GM12878 (cell line): Measurements from ENCODE around the gene SBF1. TPM values are rescaled to one million over a fixed set of nuclear protein-coding genes. Genes with fewer than 3 reads are reported as not detected.

Source experiments
- ATAC-seq: fragments of 200-7000 bp; cut with Tn5 transposase; 3 replicates; pipeline ENCODE4 v1.9.1; 2020; ENCODE audit warnings: mild to moderate bottlenecking, moderate library complexity
- BruUV-seq: library from RNA; stranded (reverse); fragments of 400-500 nt; replicated peaks from 2 replicates; lab custom pipeline; 2021; lab: Mats Ljungman, UMichigan
- CTCF ChIA-PET: fragments of 300-600 bp; sonication (Branson Sonifier 250); formaldehyde crosslinking; extraction: SDS; loops from one replicate; lab custom pipeline; 2021; ENCODE audit warnings: inconsistent platforms; lab: Yijun Ruan, JAX
- POLR2A ChIA-PET: fragments of 350-600 bp; formaldehyde crosslinking; extraction: SDS; loops from one replicate; lab custom pipeline; 2021; ENCODE audit warnings: inconsistent platforms; lab: Charles Lee
- RAD21 ChIA-PET: fragments of 300-600 bp; sonication (Branson Sonifier 250); formaldehyde crosslinking; loops from one replicate; lab custom pipeline; 2023; ENCODE audit warnings: antibody characterized with exemption; ENCODE audit not compliant: unreplicated experiment; lab: Charles Lee
- SMC1A ChIA-PET: fragments of 300-600 bp; sonication (Branson Sonifier 250); formaldehyde crosslinking; loops from one replicate; lab custom pipeline; 2023; ENCODE audit not compliant: unreplicated experiment, uncharacterized antibody; lab: Charles Lee
- DNase-seq: peaks from one replicate; pipeline ENCODE4 v3.0.0-alpha.2; 2011; ENCODE audit warnings: low read depth, low spot score
- FAIRE-seq: peaks from 3 replicates; lab custom pipeline; 2011; peaks lifted over from hg19 to GRCh38; lab: Jason Lieb, UNC
- H2AFZ ChIP-seq: 2 replicates; pipeline ENCODE4 v1.6.0; 2011; ENCODE audit warnings: low read depth, low read length, control low read depth; ENCODE audit not compliant: control insufficient read depth
- H3K27ac ChIP-seq: 2 replicates; pipeline ENCODE4 v1.5.1; 2011; ENCODE audit warnings: control low read depth; ENCODE audit not compliant: control insufficient read depth, insufficient read depth
- H3K27me3 ChIP-seq, 2 experiments: replicated peaks in 1 of 2; 2 replicates each; pipeline versions ENCODE4 v1.6.0 to v1.6.1; 2011; ENCODE audit warnings: low read length in 1 of 2; ENCODE audit not compliant: control insufficient read depth in 2 of 2, insufficient read depth in 2 of 2
- H3K36me3 ChIP-seq, 2 experiments: 2 replicates each; pipeline ENCODE4 v1.5.1; 2011; ENCODE audit warnings: low read length in 1 of 2; ENCODE audit not compliant: control insufficient read depth in 2 of 2, insufficient read depth in 2 of 2
- H3K4me1 ChIP-seq: 2 replicates; pipeline ENCODE4 v1.6.1; 2011; ENCODE audit warnings: mild to moderate bottlenecking, low read length, moderate library complexity, mixed read lengths; ENCODE audit not compliant: control insufficient read depth, insufficient read depth
- H3K4me2 ChIP-seq: 2 replicates; pipeline ENCODE4 v1.6.0; 2011; ENCODE audit warnings: control low read depth; ENCODE audit not compliant: control insufficient read depth, insufficient read depth
- H3K4me3 ChIP-seq: fragments of 200-600 bp; sonication (generic); 2 replicates; pipeline ENCODE4 v1.5.1; 2016
- H3K79me2 ChIP-seq: 2 replicates; pipeline ENCODE4 v1.6.0; 2011; ENCODE audit warnings: low read length; ENCODE audit not compliant: control insufficient read depth, insufficient read depth
- H3K9ac ChIP-seq: 2 replicates; pipeline ENCODE4 v1.8.0; 2011; ENCODE audit warnings: low read length, control low read depth, mixed read lengths; ENCODE audit not compliant: control insufficient read depth, insufficient read depth
- H3K9me3 ChIP-seq: replicated peaks from 3 replicates; pipeline ENCODE4 v1.5.1; 2011; ENCODE audit warnings: mild to moderate bottlenecking, low read length; ENCODE audit not compliant: control insufficient read depth, insufficient read depth
- H4K20me1 ChIP-seq: 2 replicates; pipeline ENCODE4 v1.6.0; 2011; ENCODE audit not compliant: control insufficient read depth, insufficient read depth
- CREB1 ChIP-seq: IDR thresholded peaks from 2 replicates; pipeline ENCODE4 v1.6.1; 2012; ENCODE audit warnings: low read depth, mild to moderate bottlenecking, inconsistent platforms
- MTA3 ChIP-seq: IDR thresholded peaks from 2 replicates; pipeline ENCODE4 v1.6.1; 2012; ENCODE audit warnings: low read length, inconsistent platforms, borderline replicate concordance
- POLR2A ChIP-seq: IDR thresholded peaks from 2 replicates; pipeline ENCODE4 v1.6.1; 2011; ENCODE audit warnings: low read depth, mild to moderate bottlenecking, low read length
- SMAD5 ChIP-seq: IDR thresholded peaks from 2 replicates; pipeline ENCODE4 v1.6.1; 2016; ENCODE audit warnings: antibody characterized with exemption, low read depth
- SPI1 ChIP-seq: IDR thresholded peaks from 2 replicates; pipeline ENCODE4 v1.6.1; 2011; ENCODE audit warnings: low read depth, mild to moderate bottlenecking, low read length, moderate library complexity, borderline replicate concordance; ENCODE audit not compliant: insufficient read depth
- ZNF24 ChIP-seq: fragments of 450-650 bp; IDR thresholded peaks from 2 replicates; pipeline ENCODE4 v1.6.1; 2017; ENCODE audit warnings: antibody characterized with exemption, mild to moderate bottlenecking
- WGBS: methylation state at CpG from one replicate; pipeline ENCODE4 v1.1.6; 2016; ENCODE audit warnings: low lambda C conversion rate; ENCODE audit not compliant: insufficient replicate concordance, insufficient coverage; ENCODE audit errors: missing lambda C conversion rate; 5-methylcytosine and 5-hydroxymethylcytosine counted together
- in situ Hi-C: fragments of 300-500 bp; cut with MboI; formaldehyde crosslinking; loops from 9 replicates; pipeline ENCODE4 v1.14.3; 2018; ENCODE audit warnings: mixed read lengths
- intact Hi-C: fragments of 100-400 bp; cut with micrococcal nuclease; formaldehyde crosslinking; loops from one replicate; pipeline ENCODE4 v1.14.2; 2022; ENCODE audit not compliant: unreplicated experiment
- polyA plus RNA-seq, 11 experiments: library from polyadenylated mRNA; depleted of rRNA in 4 of 11; unstranded in 6 of 11; stranded (reverse) in 5 of 11; fragments of >200 nt; fragmentation: Nextera tagmentation in 4 of 11; fragmentation: Illumina TruSeq in 1 of 11; extraction: Ambion mirVana in 4 of 11; extraction: Trizol in 1 of 11; gene quantifications; 1 replicate in 1 of 11; 2 replicates in 10 of 11; pipeline versions ENCODE4 v1.2.1 to v1.2.3, GENCODE V29; 2011 to 2016; ENCODE audit warnings: inconsistent platforms in 2 of 11, missing spikeins in 2 of 11, low read depth in 1 of 11
- total RNA-seq, 4 experiments: library from RNA; depleted of rRNA in 3 of 4; stranded (reverse); fragments of >200 nt in 3 of 4; fragmentation: Illumina TruSeq in 1 of 4; extraction: Trizol in 1 of 4; gene quantifications; 2 replicates each; pipeline versions ENCODE4 v1.2.1 to v1.2.3, GENCODE V29; 2013 to 2021

SBF1 gene
- total and polyA plus RNA-seq, 10 of the 15 experiments (the other 5 are each of a cell fraction or from before 2014, with no cell fraction given): 0.23 to 95.0 (median 17.8) TPM

DNA sequence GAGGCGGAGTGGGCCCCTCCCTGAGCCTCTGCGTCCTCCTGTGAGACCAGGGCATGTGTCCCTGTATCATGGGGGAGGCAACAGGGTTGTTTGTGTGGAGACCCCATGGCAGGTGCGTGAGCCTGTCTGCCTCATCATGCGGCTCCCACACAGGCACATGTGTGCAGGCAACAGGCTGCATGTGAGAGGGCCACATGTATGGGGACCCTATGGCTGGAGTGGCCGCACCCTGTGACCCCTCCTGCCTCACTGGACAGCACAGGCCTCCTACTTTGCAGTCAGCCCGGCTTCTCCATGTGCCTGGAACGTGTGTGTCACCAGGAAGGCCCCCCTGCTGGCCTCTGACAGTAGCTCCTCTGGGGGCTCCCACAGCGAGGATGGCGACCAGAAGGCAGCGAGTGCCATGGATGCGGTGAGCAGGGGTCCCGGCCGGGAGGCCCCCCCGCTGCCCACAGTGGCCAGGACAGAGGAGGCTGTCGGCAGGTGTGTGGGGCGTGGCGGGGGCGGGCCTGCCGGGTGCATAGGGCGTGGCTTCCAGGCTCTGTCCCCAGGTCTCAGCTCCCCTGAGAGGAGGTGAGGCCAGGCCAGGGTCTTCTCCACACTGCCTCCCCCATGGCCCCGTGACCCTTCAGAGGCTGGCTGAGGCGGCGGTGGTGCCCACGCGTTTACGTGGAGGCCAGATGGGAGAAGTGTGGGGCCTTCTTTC is 34.1 kb downstream of the SBF1 start:
- H3K79me2 ChIP-seq: no peaks in the 10 kb centered on the region
- ChIA-PET CTCF (no interaction called here), RAD21 (no interaction called here), SMC1A (no interaction called here), POLR2A (interaction anchor here (0.5 kb wide), 1 partner anchor 75 kb away, joined by 6 read pairs; no protein-coding TSS in a partner anchor)
- intact Hi-C loops: no loop called here
- BruUV-seq: no TSS peak
- H3K4me2 ChIP-seq: no peak overlapping the region
- DNase-seq (no peak), FAIRE-seq (no peak), ATAC-seq (no peak)
- no peak overlapping the region for H2AFZ ChIP-seq
- H3K27me3 ChIP-seq: no peaks in the 10 kb centered on the region
- H3K9me3 ChIP-seq: no peaks in the 10 kb centered on the region
- H3K9ac ChIP-seq: no peak overlapping the region
- H3K27ac ChIP-seq: no peak overlapping the region
- H4K20me1 ChIP-seq: no peaks in the 10 kb centered on the region
- 82% methylated on average over 26 of the region's 26 CpGs for WGBS
- no peak for TF ChIP-seq CREB1
- peak; percentile 47; the same call in 1 of the 2 replicates for TF ChIP-seq POLR2A
- in situ Hi-C loops: no loop called here
- no peaks in the 10 kb centered on the region for H3K4me1 ChIP-seq
- peaks cover 3 to 32% of the 10 kb centered on the region in 2 experiments; a peak in 3 of 4 replicates for H3K36me3 ChIP-seq
- H3K4me3 ChIP-seq: no peak overlapping the region

- peaks cover 3 to 33% of the 10 kb centered on the region in 2 experiments; a peak in 3 of 4 replicates for H3K36me3 ChIP-seq
- ChIA-PET CTCF (no interaction called here), SMC1A (no interaction called here), RAD21 (no interaction called here), POLR2A (interaction anchor here (0.5 kb wide), 1 partner anchor 74 kb away, joined by 6 read pairs; no protein-coding TSS in a partner anchor)
- WGBS: 87% methylated on average over 7 of the region's 10 CpGs
- no peak overlapping the region for H3K9ac ChIP-seq
- intact Hi-C loops: no loop called here
- FAIRE-seq (no peak), ATAC-seq (no peak; the same call in 2 of the 3 replicates), DNase-seq (no peak)
- TF ChIP-seq POLR2A (0 out of 2 replicates have a peak, but pooled peaks have one; percentile 18), SMAD5 (no peak), ZNF24 (no peak), SPI1 (no peak), MTA3 (no peak)
- no peaks in the 10 kb centered on the region for H3K79me2 ChIP-seq
- H3K9me3 ChIP-seq: no peaks in the 10 kb centered on the region
- H4K20me1 ChIP-seq: no peaks in the 10 kb centered on the region
- no peak overlapping the region for H3K4me2 ChIP-seq
- H2AFZ ChIP-seq: no peak overlapping the region
- H3K27me3 ChIP-seq: no peaks in the 10 kb centered on the region
- in situ Hi-C loops: no loop called here
- H3K4me1 ChIP-seq: no peaks in the 10 kb centered on the region
- no peak overlapping the region for H3K27ac ChIP-seq
- BruUV-seq: no TSS peak
- no peak overlapping the region for H3K4me3 ChIP-seq
These were observed 34.9 kb downstream of the SBF1 start for GRCh38 chr22:50439871-50440331.
